A549 (cell line): ENCODE measurements around the gene MYMK. TPM values are rescaled to one million over a fixed set of nuclear protein-coding genes. Genes with fewer than 3 reads are reported as not detected.

Source experiments
- ATAC-seq, 2 experiments: fragments of 200-7000 bp in 1 of 2; fragments of >200 bp in 1 of 2; cut with Nextera tagmentation in 1 of 2; cut with Tn5 transposase in 1 of 2; 3 replicates each; pipeline versions ENCODE4 v1.8.0 to v1.9.1; 2018 to 2020; ENCODE audit warnings: mild to moderate bottlenecking in 1 of 2, moderate library complexity in 1 of 2
- CTCF ChIA-PET: fragments of 300-600 bp; sonication (Branson Sonifier 250); formaldehyde crosslinking; extraction: SDS; loops from one replicate; lab custom pipeline; 2021; ENCODE audit warnings: antibody characterized with exemption, inconsistent platforms; lab: Yijun Ruan, JAX
- POLR2A ChIA-PET: fragments of 350-600 bp; formaldehyde crosslinking; extraction: SDS; loops from one replicate; lab custom pipeline; 2021; ENCODE audit warnings: antibody characterized with exemption, inconsistent platforms; lab: Yijun Ruan, JAX
- DNase-seq, 2 experiments: peaks; one replicate each; pipeline versions ENCODE4 v3.0.0 to v3.0.0-alpha.2; 2011 to 2016; ENCODE audit warnings: low read depth in 1 of 2, low spot score in 1 of 2
- FAIRE-seq: peaks from 2 replicates; lab custom pipeline; 2011; peaks lifted over from hg19 to GRCh38; lab: Jason Lieb, UNC
- H3K27ac ChIP-seq, 2 experiments: fragments of >200 bp; sonication (Bioruptor Twin); formaldehyde crosslinking; 3 replicates each; pipeline ENCODE4 v1.5.1; 2016 to 2017
- H3K4me1 ChIP-seq: fragments of >200 bp; sonication (Bioruptor Twin); formaldehyde crosslinking; 3 replicates; pipeline ENCODE4 v1.6.1; 2016
- H3K4me2 ChIP-seq: fragments of >200 bp; sonication (Bioruptor Twin); formaldehyde crosslinking; 3 replicates; pipeline ENCODE4 v1.6.1; 2016
- H3K4me3 ChIP-seq: fragments of >200 bp; sonication (Bioruptor Twin); formaldehyde crosslinking; 3 replicates; pipeline ENCODE4 v1.5.1; 2016
- H3K9me3 ChIP-seq: fragments of >200 bp; sonication (Bioruptor Twin); formaldehyde crosslinking; 3 replicates; pipeline ENCODE4 v1.6.1; 2016
- CBX2 ChIP-seq: fragments of 200-600 bp; sonication (generic); IDR thresholded peaks from 2 replicates; pipeline ENCODE4 v1.6.1; 2016; ENCODE audit warnings: low read depth, mild to moderate bottlenecking, borderline replicate concordance
- CHD2 ChIP-seq: fragments of 150-350 bp; IDR thresholded peaks from 2 replicates; pipeline ENCODE4 v1.6.1; 2014; ENCODE audit warnings: low read length; ENCODE audit not compliant: partially characterized antibody
- CHD4 ChIP-seq: fragments of 200-600 bp; sonication (generic); IDR thresholded peaks from 2 replicates; pipeline ENCODE4 v1.6.1; 2016; ENCODE audit warnings: antibody characterized with exemption, mild to moderate bottlenecking, borderline replicate concordance
- EP300 ChIP-seq, 2 experiments: fragments of >200 bp; sonication (Bioruptor Twin); formaldehyde crosslinking; IDR thresholded peaks; 2 replicates in 1 of 2; 3 replicates in 1 of 2; pipeline ENCODE4 v1.6.1; 2016 to 2017
- HOXB13 ChIP-seq: fragments of 250-450 bp; sonication (Bioruptor Pico); IDR thresholded peaks from 2 replicates; pipeline ENCODE4 v1.5.0; 2020; ENCODE audit warnings: low read depth, mild to moderate bottlenecking, moderate library complexity
- JUNB ChIP-seq: fragments of >200 bp; sonication (Bioruptor Twin); formaldehyde crosslinking; IDR thresholded peaks from 2 replicates; pipeline ENCODE4 v1.6.1; 2016
- KDM5A ChIP-seq: fragments of 200-600 bp; sonication (generic); IDR thresholded peaks from 2 replicates; pipeline ENCODE4 v1.6.1; 2016; ENCODE audit warnings: antibody characterized with exemption, mild to moderate bottlenecking
- MAZ ChIP-seq: fragments of 150-350 bp; IDR thresholded peaks from 2 replicates; pipeline ENCODE4 v1.6.1; 2014; ENCODE audit warnings: antibody characterized with exemption, low read depth, low read length, borderline replicate concordance
- MYC ChIP-seq: IDR thresholded peaks from 2 replicates; pipeline ENCODE4 v1.6.1; 2012; ENCODE audit warnings: mild to moderate bottlenecking, inconsistent platforms, low read length, improper control_type of control experiment, borderline replicate concordance
- NPAS2 ChIP-seq: fragments of 250-450 bp; sonication (Bioruptor Pico); IDR thresholded peaks from 2 replicates; pipeline ENCODE4 v1.8.0; 2022; ENCODE audit warnings: mild to moderate bottlenecking, moderate library complexity, borderline replicate concordance
- NR3C1 ChIP-seq: fragments of >200 bp; sonication (Bioruptor Twin); formaldehyde crosslinking; IDR thresholded peaks from 3 replicates; pipeline ENCODE4 v1.6.1; 2017
- POLR2A ChIP-seq: IDR thresholded peaks from 2 replicates; pipeline ENCODE4 v1.6.1; 2012; ENCODE audit warnings: mild to moderate bottlenecking, low read length
- POLR2AphosphoS2 ChIP-seq: conservative IDR thresholded peaks from 2 replicates; pipeline ENCODE4 v1.6.1; 2012; ENCODE audit warnings: low read length, improper control_type of control experiment, inconsistent platforms
- RCOR1 ChIP-seq: fragments of 150-350 bp; IDR thresholded peaks from 2 replicates; pipeline ENCODE4 v1.6.1; 2014; ENCODE audit warnings: antibody characterized with exemption, low read length, low read depth
- RFX5 ChIP-seq: fragments of 450-650 bp; IDR thresholded peaks from 2 replicates; pipeline ENCODE4 v1.7.1; 2014; ENCODE audit warnings: antibody characterized with exemption, mild to moderate bottlenecking, moderate library complexity
- SREBF2 ChIP-seq: fragments of 450-650 bp; IDR thresholded peaks from 2 replicates; pipeline ENCODE4 v1.6.1; 2014; ENCODE audit warnings: mild to moderate bottlenecking, moderate library complexity
- WGBS: methylation state at CpG from one replicate; pipeline ENCODE4 v1.1.6; 2017; ENCODE audit errors: missing lambda C conversion rate; 5-methylcytosine and 5-hydroxymethylcytosine counted together
- polyA plus RNA-seq, 4 experiments: library from polyadenylated mRNA; depleted of rRNA in 3 of 4; stranded (reverse); fragments of >200 nt; fragmentation: RNase III in 1 of 4; extraction: RNeasy Plus Mini Kit Qiagen cat#74134 plus additional on column Dnase treatment in 1 of 4; gene quantifications; 2 replicates in 3 of 4; 3 replicates in 1 of 4; pipeline ENCODE4 v1.2.3, GENCODE V29; 2011 to 2017
- TF ChIP-seq, protein P1 (sequence below): fragments of >200 bp; sonication (Bioruptor Twin); formaldehyde crosslinking; IDR thresholded peaks from 2 replicates; pipeline ENCODE4 v1.6.1; 2016
- TF ChIP-seq, protein P2 (sequence below): fragments of 250-450 bp; sonication (Bioruptor Pico); IDR thresholded peaks from 2 replicates; pipeline ENCODE4 v1.5.0; 2021; ENCODE audit warnings: mild to moderate bottlenecking, moderate library complexity, borderline replicate concordance
- TF ChIP-seq, protein P3 (sequence below): fragments of 250-450 bp; sonication (Bioruptor Pico); IDR thresholded peaks from 2 replicates; pipeline ENCODE4 v1.5.0; 2020; ENCODE audit warnings: low read depth, mild to moderate bottlenecking, moderate library complexity
- TF ChIP-seq, protein P4 (sequence below): IDR thresholded peaks from 2 replicates; pipeline ENCODE4 v1.6.1; 2012
- TF ChIP-seq, protein P5 (sequence below): fragments of 150-350 bp; IDR thresholded peaks from 2 replicates; pipeline ENCODE4 v1.6.1; 2014; ENCODE audit warnings: low read depth, mild to moderate bottlenecking, low read length

Gene MYMK
- polyA plus RNA-seq, 2 of the 4 experiments (the other 2 are of a cell fraction) = not detected

DNA sequence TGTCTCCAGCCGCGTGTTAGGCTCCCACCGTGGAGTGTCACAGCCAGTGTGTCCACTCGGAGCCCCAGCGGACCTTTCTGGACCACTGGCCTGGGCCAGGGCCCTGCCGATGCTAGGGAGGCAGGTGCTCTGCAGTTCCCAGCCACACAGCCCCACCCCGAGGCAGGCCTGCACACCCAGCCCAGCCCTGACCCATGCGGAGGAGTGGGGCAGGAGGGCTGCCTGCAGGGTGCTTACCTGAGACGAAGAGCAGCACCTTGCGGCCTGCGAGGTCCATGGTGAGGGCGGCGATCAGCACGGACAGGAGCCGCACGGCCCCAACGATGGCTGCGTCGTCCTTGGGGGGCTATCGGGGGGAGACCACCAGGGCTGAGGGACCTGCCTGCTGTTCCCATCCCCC, 51.0 kb downstream of the MYMK start (continued):
- TF ChIP-seq, protein P1, sequence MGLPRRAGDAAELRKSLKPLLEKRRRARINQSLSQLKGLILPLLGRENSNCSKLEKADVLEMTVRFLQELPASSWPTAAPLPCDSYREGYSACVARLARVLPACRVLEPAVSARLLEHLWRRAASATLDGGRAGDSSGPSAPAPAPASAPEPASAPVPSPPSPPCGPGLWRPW = no peak
- TF ChIP-seq POLR2AphosphoS2 (no peak), KDM5A (no peak), CBX2 (no peak), CHD4 (no peak), POLR2A (no peak)
- TF ChIP-seq, protein P2, sequence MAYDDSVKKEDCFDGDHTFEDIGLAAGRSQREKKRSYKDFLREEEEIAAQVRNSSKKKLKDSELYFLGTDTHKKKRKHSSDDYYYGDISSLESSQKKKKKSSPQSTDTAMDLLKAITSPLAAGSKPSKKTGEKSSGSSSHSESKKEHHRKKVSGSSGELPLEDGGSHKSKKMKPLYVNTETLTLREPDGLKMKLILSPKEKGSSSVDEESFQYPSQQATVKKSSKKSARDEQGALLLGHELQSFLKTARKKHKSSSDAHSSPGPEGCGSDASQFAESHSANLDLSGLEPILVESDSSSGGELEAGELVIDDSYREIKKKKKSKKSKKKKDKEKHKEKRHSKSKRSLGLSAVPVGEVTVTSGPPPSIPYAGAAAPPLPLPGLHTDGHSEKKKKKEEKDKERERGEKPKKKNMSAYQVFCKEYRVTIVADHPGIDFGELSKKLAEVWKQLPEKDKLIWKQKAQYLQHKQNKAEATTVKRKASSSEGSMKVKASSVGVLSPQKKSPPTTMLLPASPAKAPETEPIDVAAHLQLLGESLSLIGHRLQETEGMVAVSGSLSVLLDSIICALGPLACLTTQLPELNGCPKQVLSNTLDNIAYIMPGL (CRISPR knock-in tag) = no peak
- TF ChIP-seq, protein P3, sequence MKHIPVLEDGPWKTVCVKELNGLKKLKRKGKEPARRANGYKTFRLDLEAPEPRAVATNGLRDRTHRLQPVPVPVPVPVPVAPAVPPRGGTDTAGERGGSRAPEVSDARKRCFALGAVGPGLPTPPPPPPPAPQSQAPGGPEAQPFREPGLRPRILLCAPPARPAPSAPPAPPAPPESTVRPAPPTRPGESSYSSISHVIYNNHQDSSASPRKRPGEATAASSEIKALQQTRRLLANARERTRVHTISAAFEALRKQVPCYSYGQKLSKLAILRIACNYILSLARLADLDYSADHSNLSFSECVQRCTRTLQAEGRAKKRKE (CRISPR knock-in tag) = no peak

DNA sequence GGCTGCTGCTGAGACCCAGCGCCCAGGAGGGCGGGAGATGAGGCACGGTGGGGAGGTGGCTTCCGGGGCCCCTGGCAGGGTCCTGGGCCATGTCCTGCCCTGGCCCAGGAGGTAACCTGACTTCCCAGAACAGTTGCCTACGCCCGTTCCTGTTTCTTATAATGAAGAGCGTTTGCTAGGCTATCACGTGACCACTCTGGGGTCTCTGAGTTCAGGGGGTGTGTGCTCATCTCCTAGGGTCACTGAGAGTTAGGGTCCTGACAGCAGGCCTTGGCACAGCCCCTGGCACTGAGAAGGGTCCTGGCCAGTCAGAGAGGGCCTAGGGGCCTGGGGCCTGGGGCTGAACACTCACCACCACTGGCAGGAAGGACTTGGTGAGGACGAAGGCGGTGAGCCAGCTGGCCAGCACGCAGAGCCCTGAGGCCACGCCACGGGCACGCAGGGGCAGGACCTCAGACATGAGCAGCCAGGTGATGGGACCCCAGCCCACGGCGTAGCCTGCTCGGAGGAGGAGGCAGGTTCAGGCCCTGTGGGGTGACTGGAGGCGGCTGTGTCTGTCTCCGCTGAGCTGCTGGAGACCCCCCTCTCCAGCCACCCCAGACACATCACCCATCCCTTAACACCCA, 51.9 kb downstream of the MYMK start:
- 95% methylated on average over 17 of the region's 19 CpGs for WGBS
- no peak overlapping the region for H3K27ac ChIP-seq

DNA sequence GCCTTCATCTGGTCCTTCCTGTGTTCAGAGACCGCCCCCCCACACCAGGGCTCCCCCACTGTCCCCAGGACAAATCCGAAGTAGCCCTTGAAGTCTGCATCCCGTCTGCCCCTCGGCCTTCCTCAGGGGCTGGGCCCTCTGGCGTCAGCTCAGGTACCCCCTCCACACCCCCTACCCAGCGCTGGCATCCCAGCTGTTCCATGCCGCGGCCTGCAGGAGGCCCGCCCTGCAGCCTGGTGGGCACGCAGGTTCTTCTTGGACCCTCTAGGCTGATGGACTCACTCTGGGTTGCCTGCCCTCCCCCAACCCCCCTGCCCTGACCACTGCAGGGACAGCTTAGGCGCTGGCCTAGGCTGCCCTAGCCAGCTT, 52.5 kb downstream of the MYMK start:
- POLR2A ChIA-PET = no interaction called here
- WGBS = 93% methylated on average over 8 of the region's 11 CpGs
- H3K9me3 ChIP-seq = no peaks in the 10 kb centered on the region
- no peak overlapping the region for H3K4me2 ChIP-seq
- H3K4me3 ChIP-seq = no peak overlapping the region
- DNase-seq = no peak
- no peak for ATAC-seq
- CTCF ChIA-PET = interaction anchor here (0.8 to 1.3 kb wide), 2 partner anchors 14 to 48 kb away, joined by 3 read pairs; no protein-coding TSS in a partner anchor
- H3K4me1 ChIP-seq = no peaks in the 10 kb centered on the region
- FAIRE-seq = no peak
- no peak overlapping the region for H3K27ac ChIP-seq
- TF ChIP-seq JUNB = no peak

More for the DNA sequence above, 51.9 kb downstream of the MYMK start:
- FAIRE-seq (no peak), DNase-seq (no peak), ATAC-seq (no peak)
- peaks cover 2% of the 10 kb centered on the region for H3K4me1 ChIP-seq
- POLR2A ChIA-PET = no interaction called here
- H3K4me3 ChIP-seq = no peak overlapping the region
- TF ChIP-seq NPAS2 (no peak), MAZ (no peak), HOXB13 (CRISPR knock-in tag) (no peak), CHD2 (no peak), NR3C1 (no peak), SREBF2 (no peak)
- TF ChIP-seq, protein P4, sequence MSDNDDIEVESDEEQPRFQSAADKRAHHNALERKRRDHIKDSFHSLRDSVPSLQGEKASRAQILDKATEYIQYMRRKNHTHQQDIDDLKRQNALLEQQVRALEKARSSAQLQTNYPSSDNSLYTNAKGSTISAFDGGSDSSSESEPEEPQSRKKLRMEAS = no peak
- TF ChIP-seq, all 56 proteins: peak for 0
- CTCF ChIA-PET = interaction anchor here (0.7 to 1.3 kb wide), 7 partner anchors 8 to 270 kb away, joined by 3 to 4 read pairs (median 3); no protein-coding TSS in a partner anchor
- Histone ChIP-seq H3K4me2 (no peak overlapping the region), H3K9me3 (no peaks in the 10 kb centered on the region)

DNA sequence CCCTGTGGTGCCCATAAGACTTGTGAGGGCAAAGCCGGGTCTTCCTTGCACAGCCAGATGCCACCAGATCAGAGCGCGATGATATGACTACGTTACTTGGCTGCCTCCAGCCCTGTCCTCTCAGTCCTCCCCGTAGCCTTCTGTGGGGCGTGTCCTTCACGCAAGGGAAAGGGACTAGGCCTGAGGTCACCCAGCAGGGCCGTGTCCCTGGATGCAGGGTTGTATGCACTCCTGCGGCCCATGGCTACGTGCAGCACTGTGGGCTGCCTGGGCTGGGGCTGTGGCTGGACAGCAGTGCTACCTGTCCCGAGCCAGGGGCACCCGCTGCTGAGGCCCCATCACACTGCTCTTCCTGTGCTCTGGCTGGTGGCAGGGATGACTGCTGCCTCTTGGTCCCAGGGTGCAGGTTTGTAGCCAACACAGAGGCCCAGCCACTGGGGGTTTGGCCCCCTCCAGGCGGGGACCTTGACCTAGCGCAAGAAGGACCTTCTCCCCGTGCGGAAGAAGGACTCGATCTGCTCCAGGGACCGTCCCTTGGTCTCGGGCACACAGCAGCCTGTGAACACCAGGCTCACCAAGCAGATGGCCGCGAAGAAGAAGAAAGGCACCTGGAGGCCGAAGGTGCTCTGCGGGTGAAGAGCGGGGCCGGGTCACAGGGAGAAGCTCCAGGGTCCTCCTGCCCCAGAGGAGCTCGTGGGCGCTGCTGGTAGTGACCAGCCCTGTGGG, 53.0 kb downstream of the MYMK start:
- Histone ChIP-seq H3K9me3 (no peaks in the 10 kb centered on the region), H3K27ac (no peak overlapping the region), H3K4me2 (no peak overlapping the region), H3K4me3 (no peak overlapping the region), H3K4me1 (no peaks in the 10 kb centered on the region)
- FAIRE-seq (no peak), ATAC-seq (no peak), DNase-seq (no peak)
- 89% methylated on average over 20 of the region's 27 CpGs for WGBS
- ChIA-PET POLR2A (interaction anchor here (1.2 kb wide), 1 partner anchor 12 kb away, joined by 3 read pairs; no protein-coding TSS in a partner anchor), CTCF (interaction anchor here (0.7 to 1.3 kb wide), 3 partner anchors 14 to 286 kb away, joined by 3 read pairs; no protein-coding TSS in a partner anchor)
- TF ChIP-seq RCOR1 (no peak), EP300 (IDR thresholded peaks at IDR 0.05) (no peak), JUNB (no peak), RFX5 (no peak), POLR2A (no peak), MYC (no peak)
- TF ChIP-seq, protein P2 (CRISPR knock-in tag) = no peak
- TF ChIP-seq, protein P5, sequence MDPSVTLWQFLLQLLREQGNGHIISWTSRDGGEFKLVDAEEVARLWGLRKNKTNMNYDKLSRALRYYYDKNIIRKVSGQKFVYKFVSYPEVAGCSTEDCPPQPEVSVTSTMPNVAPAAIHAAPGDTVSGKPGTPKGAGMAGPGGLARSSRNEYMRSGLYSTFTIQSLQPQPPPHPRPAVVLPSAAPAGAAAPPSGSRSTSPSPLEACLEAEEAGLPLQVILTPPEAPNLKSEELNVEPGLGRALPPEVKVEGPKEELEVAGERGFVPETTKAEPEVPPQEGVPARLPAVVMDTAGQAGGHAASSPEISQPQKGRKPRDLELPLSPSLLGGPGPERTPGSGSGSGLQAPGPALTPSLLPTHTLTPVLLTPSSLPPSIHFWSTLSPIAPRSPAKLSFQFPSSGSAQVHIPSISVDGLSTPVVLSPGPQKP = no peak
